CD4-positive, alpha-beta memory T cell (primary cell): ENCODE data around the gene SNRPA. TPM values are rescaled to one million over a fixed set of nuclear protein-coding genes. Genes with fewer than 3 reads are reported as not detected.

Experiments used
- CTCF ChIA-PET: fragments of 350-600 bp; sonication (Branson Sonifier 250); formaldehyde crosslinking; loops from one replicate; lab custom pipeline; 2021; ENCODE audit warnings: inconsistent platforms; ENCODE audit not compliant: partially characterized antibody; lab: Charles Lee
- POLR2A ChIA-PET: fragments of 350-600 bp; sonication (Branson Sonifier 250); formaldehyde crosslinking; loops from one replicate; lab custom pipeline; 2021; ENCODE audit not compliant: partially characterized antibody; lab: Charles Lee
- DNase-seq, 5 donors: peaks; one replicate each; pipeline versions ENCODE4 v3.0.0 to v3.0.0-alpha.2; 2020 to 2022; ENCODE audit warnings: mixed read lengths in 1 of 5
- H3K27ac ChIP-seq: one replicate; pipeline ENCODE4 v1.7.0; 2013; ENCODE audit warnings: low read depth, low read length
- H3K27me3 ChIP-seq: 2 replicates; pipeline ENCODE4 v1.7.0; 2013; ENCODE audit warnings: mild to moderate bottlenecking, low read length, moderate library complexity; ENCODE audit not compliant: insufficient read depth
- H3K36me3 ChIP-seq: 2 replicates; pipeline ENCODE4 v1.7.0; 2013; ENCODE audit warnings: mild to moderate bottlenecking, low read length, moderate library complexity; ENCODE audit not compliant: insufficient read depth
- H3K4me1 ChIP-seq: 2 replicates; pipeline ENCODE4 v1.7.0; 2013; ENCODE audit warnings: mild to moderate bottlenecking, low read length, moderate library complexity; ENCODE audit not compliant: insufficient read depth
- H3K4me3 ChIP-seq, 2 donors: one replicate each; pipeline ENCODE4 v1.7.0; 2013; ENCODE audit warnings: low read length in 2 of 2, mild to moderate bottlenecking in 1 of 2
- H3K9me3 ChIP-seq, 2 donors: one replicate each; pipeline ENCODE4 v1.7.0; 2013; ENCODE audit warnings: low read length in 2 of 2, control low read depth in 1 of 2; ENCODE audit not compliant: control insufficient read depth in 1 of 2
- H3K27ac Mint-ChIP-seq, 7 donors: one replicate each; pipeline ENCODE4 v1.8.0; 2020 to 2021; ENCODE audit warnings: mixed read lengths in 7 of 7, mild to moderate bottlenecking in 6 of 7, inconsistent platforms in 3 of 7, moderate library complexity in 3 of 7
- H3K27me3 Mint-ChIP-seq, 2 donors: one replicate each; pipeline ENCODE4 v1.8.0; 2020 to 2021; ENCODE audit warnings: mixed read lengths in 2 of 2
- H3K36me3 Mint-ChIP-seq, 2 donors: one replicate each; pipeline ENCODE4 v1.8.0; 2020 to 2021; ENCODE audit warnings: mixed read lengths in 2 of 2, inconsistent platforms in 1 of 2, mild to moderate bottlenecking in 1 of 2
- H3K4me1 Mint-ChIP-seq, 4 donors: one replicate each; pipeline ENCODE4 v1.8.0; 2020 to 2021; ENCODE audit warnings: mixed read lengths in 4 of 4, mild to moderate bottlenecking in 1 of 4
- H3K4me3 Mint-ChIP-seq, 8 donors: one replicate each; pipeline ENCODE4 v1.8.0; 2020 to 2021; ENCODE audit warnings: mixed read lengths in 8 of 8, mild to moderate bottlenecking in 7 of 8, moderate library complexity in 6 of 8, inconsistent platforms in 3 of 8
- H3K9me3 Mint-ChIP-seq, 8 donors: one replicate each; pipeline ENCODE4 v1.8.0; 2020 to 2021; ENCODE audit warnings: mixed read lengths in 8 of 8, mild to moderate bottlenecking in 5 of 8, inconsistent platforms in 3 of 8, moderate library complexity in 1 of 8
- intact Hi-C: fragments of 100-400 bp; cut with micrococcal nuclease; formaldehyde crosslinking; loops from one replicate; pipeline ENCODE4 v1.15.1; 2023
- polyA plus RNA-seq, 2 donors: library from polyadenylated mRNA; unstranded; fragments of 300-500 nt; fragmentation: Illumina TruSeq; gene quantifications; one replicate each; pipeline ENCODE4 v1.2.3, GENCODE V29; 2021
- total RNA-seq, 2 experiments: library from RNA; stranded (reverse); gene quantifications; one replicate each; pipeline ENCODE4 v1.2.3, GENCODE V29; 2021

Gene SNRPA
- total and polyA plus RNA-seq, 4 experiments from 2014 or later, result 48.8 to 95.7 (median 78.6) TPM

DNA sequence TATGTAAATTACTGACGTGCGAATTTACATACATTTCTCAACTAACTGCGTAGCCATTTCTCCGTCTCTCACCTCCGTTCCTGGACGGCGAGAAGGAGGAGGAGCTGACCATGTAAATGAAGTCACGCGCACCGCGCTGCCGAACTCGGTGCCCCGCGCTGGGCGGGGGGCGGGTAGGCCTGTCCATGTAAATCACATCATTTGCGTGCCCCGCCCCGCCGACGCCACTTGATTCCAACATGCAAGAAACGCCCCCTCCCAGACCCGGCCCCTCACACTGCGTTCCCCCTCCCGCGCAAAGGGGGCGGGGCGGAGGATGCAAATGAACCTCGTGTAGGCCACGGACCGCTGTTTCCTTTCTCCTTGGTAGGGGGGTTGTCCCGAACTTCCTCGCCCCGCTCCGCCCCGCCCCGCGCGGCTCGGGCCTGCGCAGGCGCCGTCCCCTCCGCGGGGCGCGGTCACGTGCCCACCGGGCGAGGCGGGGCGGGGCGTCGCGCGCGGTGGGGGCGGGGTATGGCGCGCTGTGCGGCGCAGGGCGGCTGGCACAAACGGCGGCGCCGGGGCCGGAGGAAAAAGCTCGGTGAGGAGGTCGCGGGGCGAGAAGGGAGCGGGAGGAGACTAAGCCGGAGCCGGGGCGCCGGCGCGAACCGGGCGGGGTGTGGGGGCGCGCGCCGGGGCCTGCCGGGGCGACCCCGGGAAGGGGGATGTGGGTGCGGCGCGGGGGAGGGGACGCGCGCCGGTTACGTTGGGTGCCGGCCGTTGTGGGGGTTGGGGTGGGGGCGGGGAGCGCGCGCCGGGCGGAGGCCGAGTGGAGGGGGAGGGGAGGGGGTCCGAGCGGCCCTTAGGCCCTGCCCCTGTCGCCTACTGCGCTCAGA lies 47.9 kb downstream of the SNRPA start, which contains the start of gene EGLN2:
EGLN2 (plus strand) TSS at position 509 of the 875 bp plus-strand sequence. CDS start 1,382 bp downstream, outside the sequence.
- Histone ChIP-seq H3K4me3 (peak within 1 kb of the TSS; percentile 69 to 86), H3K4me1 (peaks cover 52% of the 10 kb centered on the region), H3K9me3 (no peaks in the 10 kb centered on the region), H3K27ac (peak within 1 kb of the TSS; percentile 82), H3K36me3 (peaks cover 10% of the 10 kb centered on the region), H3K27me3 (no peaks in the 10 kb centered on the region)
- POLR2A ChIA-PET, result interaction anchor here (0.6 to 15.6 kb wide), 23 partner anchors 9 to 750 kb away, joined by 3 to 369 read pairs (median 5); partner anchors contain the start of genes ACTMAP, COQ8B, HNRNPUL1 and ITPKC
- CTCF ChIA-PET, result interaction anchor here (1.0 to 4.0 kb wide), 10 partner anchors 9 to 135 kb away, joined by 3 to 40 read pairs (median 8); partner anchors contain the start of genes ACTMAP, RAB4B and SNRPA
- Mint-ChIP-seq H3K4me1 (peaks cover 36 to 60% (median 46%) of the 10 kb centered on the region in 4 donors), H3K36me3 (peaks cover 10 to 37% of the 10 kb centered on the region in 2 donors), H3K9me3 (no peaks in the 10 kb centered on the region), H3K27me3 (no peaks in the 10 kb centered on the region), H3K4me3 (peak within 1 kb of the TSS; percentile 92 to 99 (median 97)), H3K27ac (peak within 1 kb of the TSS; percentile 98 to 100 (median 99))
- DNase-seq, result peak; percentile 100
- intact Hi-C loops, result loop anchor here (1.0 to 2.0 kb wide), 7 partner anchors 7 to 464 kb away; partner anchors contain the start of genes ACTMAP, COQ8B and RAB4B

DNA sequence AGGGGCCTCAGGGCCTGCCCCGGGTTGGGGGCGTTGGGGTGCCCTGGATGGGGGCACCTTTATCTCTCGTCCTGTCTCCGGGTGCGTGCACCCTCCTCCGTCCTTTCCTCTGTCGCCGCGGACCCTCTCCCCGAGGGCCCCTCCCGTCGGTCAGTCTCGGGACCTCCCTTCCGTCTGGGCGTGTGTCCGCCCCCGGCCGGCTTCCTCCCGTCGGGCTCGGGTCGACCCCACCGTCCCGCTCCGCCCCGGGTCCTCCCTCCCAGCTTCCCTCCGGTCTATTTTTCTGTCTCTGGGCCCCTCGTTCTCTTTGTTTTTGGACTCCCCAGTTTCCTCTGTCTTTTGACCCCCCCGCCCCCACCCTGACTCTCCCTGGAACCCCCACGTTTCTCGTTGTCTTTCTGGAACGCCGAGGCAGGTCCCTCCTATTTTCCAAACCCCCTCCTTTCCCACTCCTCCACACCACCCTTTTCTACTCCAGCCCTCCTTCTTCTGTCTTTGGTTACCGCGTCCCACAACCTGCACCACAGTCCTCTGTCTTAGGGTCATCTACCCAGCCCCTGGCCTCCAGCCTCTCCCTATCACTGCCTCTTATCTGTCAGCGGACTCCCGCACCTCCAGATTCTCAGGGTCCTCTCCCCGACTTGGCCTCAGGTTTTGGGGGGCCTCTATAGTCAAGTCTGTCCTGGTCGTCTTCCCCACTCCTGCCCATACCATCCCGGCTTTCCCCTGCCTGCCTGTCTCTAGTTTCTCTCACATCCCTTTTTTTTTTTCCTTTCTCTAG lies 48.7 kb downstream of the SNRPA start:
- Histone ChIP-seq H3K4me1 (peaks cover 60% of the 10 kb centered on the region), H3K27ac (peak overlapping the region; percentile 82), H3K27me3 (no peaks in the 10 kb centered on the region), H3K4me3 (peak overlapping the region; percentile 69 to 70), H3K36me3 (peaks cover 10% of the 10 kb centered on the region), H3K9me3 (no peaks in the 10 kb centered on the region)
- ChIA-PET POLR2A (interaction anchor here (0.6 to 15.6 kb wide), 10 partner anchors 8 to 464 kb away, joined by 3 to 369 read pairs (median 18); partner anchors contain the start of genes ACTMAP, HNRNPUL1, MIA and RAB4B), CTCF (interaction anchor here (1.3 to 4.0 kb wide), 3 partner anchors 20 to 142 kb away, joined by 3 to 40 read pairs (median 8); partner anchors contain the start of gene RAB4B)
- DNase-seq, result peak in 1 of 5 donors; percentile 39
- no peaks in the 10 kb centered on the region for H3K27me3 Mint-ChIP-seq
- no peaks in the 10 kb centered on the region for H3K9me3 Mint-ChIP-seq
- H3K27ac Mint-ChIP-seq, result peak overlapping the region; percentile 93 to 98 (median 96)
- peaks cover 13 to 41% of the 10 kb centered on the region in 2 donors for H3K36me3 Mint-ChIP-seq
- peaks cover 44 to 68% (median 55%) of the 10 kb centered on the region in 4 donors for H3K4me1 Mint-ChIP-seq
- intact Hi-C loops, result loop anchor here (1.0 to 2.0 kb wide), 2 partner anchors 76 to 463 kb away; no protein-coding TSS in a partner anchor
- H3K4me3 Mint-ChIP-seq, result peak overlapping the region; percentile 89 to 97 (median 94)

DNA sequence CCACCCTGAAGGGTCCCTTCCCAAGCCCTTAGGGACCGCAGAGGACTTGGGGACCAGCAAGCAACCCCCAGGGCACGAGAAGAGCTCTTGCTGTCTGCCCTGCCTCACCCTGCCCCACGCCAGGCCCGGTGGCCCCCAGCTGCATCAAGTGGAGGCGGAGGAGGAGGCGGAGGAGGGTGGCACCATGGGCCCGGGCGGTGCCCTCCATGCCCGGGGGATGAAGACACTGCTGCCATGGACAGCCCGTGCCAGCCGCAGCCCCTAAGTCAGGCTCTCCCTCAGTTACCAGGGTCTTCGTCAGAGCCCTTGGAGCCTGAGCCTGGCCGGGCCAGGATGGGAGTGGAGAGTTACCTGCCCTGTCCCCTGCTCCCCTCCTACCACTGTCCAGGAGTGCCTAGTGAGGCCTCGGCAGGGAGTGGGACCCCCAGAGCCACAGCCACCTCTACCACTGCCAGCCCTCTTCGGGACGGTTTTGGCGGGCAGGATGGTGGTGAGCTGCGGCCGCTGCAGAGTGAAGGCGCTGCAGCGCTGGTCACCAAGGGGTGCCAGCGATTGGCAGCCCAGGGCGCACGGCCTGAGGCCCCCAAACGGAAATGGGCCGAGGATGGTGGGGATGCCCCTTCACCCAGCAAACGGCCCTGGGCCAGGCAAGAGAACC lies 49.5 kb downstream of the SNRPA start:
- Mint-ChIP-seq H3K36me3 (peaks cover 13 to 46% of the 10 kb centered on the region in 2 donors), H3K27ac (peak overlapping the region; percentile 93 to 98 (median 96)), H3K27me3 (no peaks in the 10 kb centered on the region), H3K4me3 (peak overlapping the region; percentile 89 to 97 (median 94)), H3K4me1 (peaks cover 51 to 76% (median 61%) of the 10 kb centered on the region in 4 donors), H3K9me3 (no peaks in the 10 kb centered on the region)
- intact Hi-C loops, result no loop called here
- Histone ChIP-seq H3K27me3 (no peaks in the 10 kb centered on the region), H3K4me3 (peak overlapping the region; percentile 69 to 70), H3K27ac (peak overlapping the region; percentile 82), H3K4me1 (peaks cover 67% of the 10 kb centered on the region), H3K9me3 (no peaks in the 10 kb centered on the region), H3K36me3 (peaks cover 10% of the 10 kb centered on the region)
- ChIA-PET POLR2A (interaction anchor here (1.6 to 15.6 kb wide), 4 partner anchors 11 to 84 kb away, joined by 6 to 369 read pairs (median 34); partner anchors contain the start of genes ACTMAP, COQ8B, ITPKC and MIA), CTCF (interaction anchor here (1.3 kb wide), 1 partner anchor 143 kb away, joined by 3 read pairs; no protein-coding TSS in a partner anchor)
- DNase-seq, result peak in 1 of 5 donors; percentile 38

DNA sequence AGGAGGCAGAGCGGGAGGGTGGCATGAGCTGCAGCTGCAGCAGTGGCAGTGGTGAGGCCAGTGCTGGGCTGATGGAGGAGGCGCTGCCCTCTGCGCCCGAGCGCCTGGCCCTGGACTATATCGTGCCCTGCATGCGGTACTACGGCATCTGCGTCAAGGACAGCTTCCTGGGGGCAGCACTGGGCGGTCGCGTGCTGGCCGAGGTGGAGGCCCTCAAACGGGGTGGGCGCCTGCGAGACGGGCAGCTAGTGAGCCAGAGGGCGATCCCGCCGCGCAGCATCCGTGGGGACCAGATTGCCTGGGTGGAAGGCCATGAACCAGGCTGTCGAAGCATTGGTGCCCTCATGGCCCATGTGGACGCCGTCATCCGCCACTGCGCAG lies 50.0 kb downstream of the SNRPA start:
- peak overlapping the region in 4 of 7 donors; percentile 88 to 100 (median 91) for H3K27ac Mint-ChIP-seq
- Histone ChIP-seq H3K36me3 (peaks cover 10% of the 10 kb centered on the region), H3K4me1 (peaks cover 72% of the 10 kb centered on the region), H3K27ac (peak overlapping the region; percentile 82), H3K9me3 (no peaks in the 10 kb centered on the region), H3K27me3 (no peaks in the 10 kb centered on the region), H3K4me3 (no peak overlapping the region)
- intact Hi-C loops, result no loop called here
- no peak for DNase-seq
- H3K4me1 Mint-ChIP-seq, result peaks cover 55 to 81% (median 66%) of the 10 kb centered on the region in 4 donors
- H3K27me3 Mint-ChIP-seq, result no peaks in the 10 kb centered on the region
- ChIA-PET POLR2A (interaction anchor here (1.6 to 15.6 kb wide), 4 partner anchors 11 to 85 kb away, joined by 6 to 369 read pairs (median 34); partner anchors contain the start of genes ACTMAP, COQ8B, ITPKC and MIA), CTCF (interaction anchor here (0.9 to 1.3 kb wide), 2 partner anchors 40 to 143 kb away, joined by 3 read pairs; no protein-coding TSS in a partner anchor)
- H3K4me3 Mint-ChIP-seq, result peak overlapping the region; percentile 72 to 97 (median 94)
- H3K9me3 Mint-ChIP-seq, result no peaks in the 10 kb centered on the region
- H3K36me3 Mint-ChIP-seq, result peaks cover 13 to 49% of the 10 kb centered on the region in 2 donors

DNA sequence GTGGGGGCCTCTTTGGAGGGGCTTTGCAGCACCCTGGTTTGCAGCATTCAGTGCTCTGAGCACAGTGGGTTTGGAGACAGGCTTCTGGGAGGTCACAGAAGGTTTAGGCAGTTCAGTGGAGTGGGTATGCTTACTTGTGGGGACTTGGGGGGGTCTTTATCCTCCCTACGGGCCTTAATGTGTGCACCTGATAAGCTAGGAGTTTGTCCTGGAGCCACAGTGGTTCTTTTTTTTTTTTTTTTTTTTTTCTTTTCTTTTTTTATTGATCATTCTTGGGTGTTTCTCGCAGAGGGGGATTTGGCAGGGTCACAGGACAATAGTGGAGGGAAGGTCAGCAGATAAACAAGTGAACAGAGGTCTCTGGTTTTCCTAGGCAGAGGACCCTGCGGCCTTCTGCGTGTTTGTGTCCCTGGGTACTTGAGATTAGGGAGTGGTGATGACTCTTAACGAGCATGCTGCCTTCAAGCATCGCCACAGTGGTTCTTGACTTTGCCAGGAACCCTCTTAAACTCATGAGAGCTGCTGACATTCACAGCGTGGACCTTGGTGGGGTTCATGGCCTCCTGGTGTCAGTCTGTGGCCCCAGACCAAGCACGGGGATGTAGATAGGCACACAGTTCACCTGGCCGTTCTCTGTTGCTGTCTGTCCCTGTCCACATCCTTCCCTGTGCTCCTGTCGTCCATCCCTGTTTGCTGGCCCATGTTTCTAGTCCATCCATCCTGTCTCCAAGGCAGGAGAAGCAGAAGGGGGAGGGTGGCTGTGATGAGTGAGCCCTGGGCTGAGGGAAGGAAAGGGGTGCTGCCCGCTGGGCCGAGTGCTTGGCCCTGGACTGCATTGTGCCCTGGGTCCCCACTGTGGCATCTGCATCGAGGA lies 50.7 kb downstream of the SNRPA start:
- Histone ChIP-seq H3K4me3 (peak overlapping the region in 1 of 2 donors; percentile 52), H3K9me3 (no peaks in the 10 kb centered on the region), H3K27me3 (no peaks in the 10 kb centered on the region), H3K36me3 (peaks cover 10% of the 10 kb centered on the region), H3K27ac (peak overlapping the region; percentile 84), H3K4me1 (peaks cover 79% of the 10 kb centered on the region)
- intact Hi-C loops, result loop anchor here (2.0 kb wide), 1 partner anchor 17 kb away; no protein-coding TSS in a partner anchor
- Mint-ChIP-seq H3K4me1 (peaks cover 62 to 87% (median 73%) of the 10 kb centered on the region in 4 donors), H3K9me3 (no peaks in the 10 kb centered on the region), H3K4me3 (peak overlapping the region; percentile 72 to 97 (median 92)), H3K27me3 (no peaks in the 10 kb centered on the region), H3K27ac (peak overlapping the region; percentile 91 to 100 (median 99)), H3K36me3 (peaks cover 14 to 54% of the 10 kb centered on the region in 2 donors)
- ChIA-PET POLR2A (interaction anchor here (0.6 to 15.6 kb wide), 9 partner anchors 10 to 461 kb away, joined by 3 to 369 read pairs (median 9); partner anchors contain the start of genes ACTMAP, COQ8B, ITPKC and MIA), CTCF (interaction anchor here (0.7 to 0.9 kb wide), 2 partner anchors 19 to 41 kb away, joined by 3 to 4 read pairs; no protein-coding TSS in a partner anchor)
- DNase-seq, result no peak
